CD4-positive, alpha-beta T cell treated with Interleukin-17A for 4 hours (primary cell): Measurements from ENCODE around the gene SH3RF1.

Experiments used
- DNase-seq: peaks from one replicate; pipeline ENCODE4 v3.0.0-alpha.2; 2020; ENCODE audit warnings: mixed read lengths

Gene SH3RF1

DNA sequence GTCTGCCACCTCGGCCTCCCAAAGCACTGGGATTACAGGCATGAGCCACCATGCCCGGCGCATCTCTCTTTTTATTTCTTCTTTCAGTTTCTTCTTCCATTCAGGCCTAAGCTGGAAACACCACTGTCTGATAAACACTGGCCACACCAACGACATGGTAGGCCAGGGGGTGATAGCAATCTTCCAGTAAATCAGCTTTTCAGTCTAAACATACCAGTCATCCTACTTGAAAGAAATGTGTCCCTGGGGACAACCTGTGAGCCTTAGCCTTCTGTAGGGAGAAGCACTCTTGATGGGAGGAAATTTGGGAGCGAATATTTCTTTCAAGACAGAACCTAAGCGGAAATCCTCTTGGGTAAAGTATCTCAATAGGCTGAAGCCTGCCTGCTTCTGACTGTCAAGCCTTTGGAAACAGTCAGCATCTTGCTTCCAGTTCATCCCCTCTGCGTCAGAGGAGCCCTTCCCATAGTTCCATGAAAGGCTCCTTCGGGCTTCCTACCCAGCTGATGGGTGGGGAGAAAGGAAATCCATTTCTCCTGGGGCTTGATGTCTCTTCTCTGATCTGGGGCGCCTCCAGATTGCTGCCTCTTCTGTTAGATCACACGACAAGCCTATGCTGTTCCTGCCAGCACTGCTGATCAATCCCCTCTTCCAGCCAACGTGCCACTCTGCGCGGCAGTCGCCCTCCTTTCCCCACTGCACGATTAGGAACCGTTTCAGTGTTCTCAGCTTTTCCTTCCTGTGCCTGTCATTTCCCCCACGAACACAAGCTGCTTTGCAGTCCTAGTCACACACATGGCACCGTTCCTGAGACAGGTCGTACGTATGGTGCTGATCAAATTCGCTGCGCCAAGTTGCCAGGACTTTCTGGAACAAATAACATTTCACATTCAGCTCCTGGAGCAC lies 211.2 kb downstream of the SH3RF1 start:
- no peak for DNase-seq

GRCh38 chr4:169058312-169058711 lies 212.4 kb downstream of the SH3RF1 start:
- no peak for DNase-seq

GRCh38 chr4:169054879-169055278 lies 215.9 kb downstream of the SH3RF1 start:
- DNase-seq, result no peak

- DNase-seq, result no peak
Measured at GRCh38 chr4:169052594-169052945, 218.2 kb downstream of the SH3RF1 start.

DNA sequence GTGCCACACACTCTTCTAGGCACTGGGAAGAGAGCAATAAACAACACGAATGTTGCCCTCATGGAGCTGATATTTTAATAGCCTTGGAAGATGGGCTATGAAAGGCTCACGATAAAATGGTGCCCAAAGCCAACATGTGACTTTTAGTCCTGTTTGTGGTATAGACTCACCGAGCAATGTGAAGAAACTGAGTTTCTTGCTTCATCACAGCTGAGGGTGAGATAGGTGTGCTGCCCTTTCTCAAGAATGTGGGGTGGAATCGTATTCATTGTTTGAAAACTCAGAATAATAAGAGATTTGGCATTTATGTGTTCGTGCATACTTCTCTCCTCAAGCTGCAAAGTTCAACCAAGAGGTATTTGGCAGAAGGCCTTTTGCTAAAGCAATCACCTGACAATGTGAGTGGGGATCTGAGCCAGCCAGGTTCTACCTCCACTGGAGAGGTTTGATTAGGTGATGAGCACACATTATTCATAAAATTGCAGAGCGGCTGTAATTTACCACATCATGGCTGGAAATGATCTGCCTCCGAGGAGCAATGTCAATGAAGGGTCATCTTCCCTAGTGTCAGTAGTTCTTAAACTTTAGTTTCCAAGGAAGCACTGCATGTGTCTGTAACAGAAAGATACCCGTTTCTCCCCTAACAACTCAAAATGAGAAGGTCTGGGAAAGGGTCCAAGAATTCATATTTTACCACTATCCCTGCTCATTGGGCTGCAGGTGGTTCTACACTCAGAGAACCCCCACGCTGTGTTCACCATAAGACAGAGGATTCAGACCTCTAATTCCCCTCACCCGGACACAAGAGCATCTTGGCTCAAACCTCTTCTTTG lies 218.8 kb downstream of the SH3RF1 start:
- DNase-seq, result no peak

GRCh38 chr4:169050881-169051760 lies 219.6 kb downstream of the SH3RF1 start:
- DNase-seq, result no peak

DNA sequence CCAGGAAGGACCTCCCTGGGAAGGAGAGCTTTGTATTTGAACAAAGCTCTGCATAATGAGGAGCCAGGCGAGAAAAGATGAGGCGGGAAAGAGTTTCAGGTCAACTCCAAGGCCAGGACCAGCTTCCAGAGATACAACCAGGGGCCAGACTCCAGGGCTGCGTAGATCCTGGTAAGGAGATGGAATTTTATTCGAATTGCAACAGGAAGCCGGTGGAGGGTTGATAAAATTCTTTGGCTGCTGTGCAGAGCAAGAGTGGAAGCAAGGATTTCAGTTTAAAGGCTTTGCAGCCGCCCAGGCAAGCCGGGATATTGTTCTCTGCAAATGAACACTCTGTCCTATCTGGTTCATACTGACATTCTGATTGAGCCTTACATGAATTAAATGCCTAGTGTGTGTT lies 220.5 kb downstream of the SH3RF1 start:
- no peak for DNase-seq

GRCh38 chr4:169048868-169049414 lies 221.8 kb downstream of the SH3RF1 start:
- DNase-seq, result no peak

GRCh38 chr4:169047956-169048355 lies 222.8 kb downstream of the SH3RF1 start:
- DNase-seq, result no peak

DNA sequence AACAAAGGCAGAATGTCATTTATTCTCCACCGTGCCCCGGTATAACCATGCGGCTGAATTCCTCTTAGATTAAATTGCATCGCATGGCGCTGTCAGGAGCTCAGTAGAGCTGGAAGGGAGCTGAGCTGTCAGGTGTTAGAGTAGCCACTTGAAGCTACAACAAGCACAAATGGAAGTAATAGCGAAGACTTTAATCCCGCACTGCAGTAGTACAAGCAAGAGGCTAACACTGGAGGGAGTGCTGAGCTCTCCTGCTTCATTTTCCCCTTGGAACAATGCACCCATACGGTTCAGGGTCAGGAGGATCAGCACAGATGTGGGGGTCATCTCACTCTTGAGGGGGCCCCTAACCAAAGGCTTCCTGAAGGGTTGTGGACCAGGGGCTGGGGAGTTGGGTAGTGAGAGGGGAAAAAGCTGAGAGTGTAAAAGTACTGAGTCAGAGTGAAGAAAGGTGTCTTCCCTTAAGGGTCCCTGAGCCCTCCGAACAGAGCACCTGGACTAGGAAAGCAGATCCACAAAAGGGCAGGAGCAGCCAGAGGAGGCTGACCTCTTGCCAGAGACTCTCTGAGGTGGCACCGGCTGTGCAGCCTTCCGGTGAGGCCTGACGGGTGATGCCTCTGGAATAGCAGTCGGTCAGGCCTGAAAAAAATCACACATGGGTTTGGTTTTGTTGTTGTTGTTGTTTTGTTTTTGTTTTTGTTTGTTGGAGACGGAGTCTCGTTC lies 224.7 kb downstream of the SH3RF1 start:
- no peak for DNase-seq

DNA sequence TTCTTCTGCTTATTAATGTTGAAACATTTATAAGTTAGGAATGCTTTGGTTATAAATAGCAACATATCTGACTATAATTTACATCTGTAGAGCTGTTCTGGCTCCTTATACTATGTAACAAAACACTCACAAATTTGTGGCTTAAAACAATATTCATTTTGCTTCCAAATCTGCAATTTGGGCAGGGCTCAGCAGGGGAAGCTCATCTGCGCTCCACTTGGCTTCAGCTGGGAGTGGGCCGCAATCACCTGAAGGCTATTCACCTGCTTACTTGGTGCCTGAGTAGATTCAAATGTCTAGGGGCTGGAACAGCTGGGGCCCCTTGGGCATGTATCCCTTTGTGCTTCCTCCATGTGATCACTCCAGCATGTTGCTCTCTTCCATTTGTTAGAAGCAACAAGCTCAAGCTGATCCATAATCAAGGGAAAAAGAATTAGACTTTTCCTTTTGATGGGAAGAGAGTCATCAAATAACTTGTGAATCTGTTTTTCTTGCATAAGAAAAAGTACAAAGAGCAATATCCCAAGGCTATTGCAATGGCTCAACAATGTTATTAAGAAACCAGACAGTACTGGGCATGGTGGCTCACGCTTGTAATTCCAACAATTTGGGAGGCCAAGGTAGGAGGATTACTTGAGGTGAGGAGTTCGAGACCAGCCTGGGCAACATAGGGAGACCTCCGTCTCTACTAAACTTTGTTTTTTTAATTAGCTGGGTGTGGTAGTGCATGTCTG lies 225.9 kb downstream of the SH3RF1 start:
- DNase-seq, result no peak
